ENCODE results near the gene CDCA8. TPM values are rescaled to one million over a fixed set of nuclear protein-coding genes. Genes with fewer than 3 reads are reported as not detected.

Gene CDCA8
- total RNA-seq, 4 donors from 2014 or later: 0.26 to 0.42 (median 0.40) TPM; not detected in 1

DNA sequence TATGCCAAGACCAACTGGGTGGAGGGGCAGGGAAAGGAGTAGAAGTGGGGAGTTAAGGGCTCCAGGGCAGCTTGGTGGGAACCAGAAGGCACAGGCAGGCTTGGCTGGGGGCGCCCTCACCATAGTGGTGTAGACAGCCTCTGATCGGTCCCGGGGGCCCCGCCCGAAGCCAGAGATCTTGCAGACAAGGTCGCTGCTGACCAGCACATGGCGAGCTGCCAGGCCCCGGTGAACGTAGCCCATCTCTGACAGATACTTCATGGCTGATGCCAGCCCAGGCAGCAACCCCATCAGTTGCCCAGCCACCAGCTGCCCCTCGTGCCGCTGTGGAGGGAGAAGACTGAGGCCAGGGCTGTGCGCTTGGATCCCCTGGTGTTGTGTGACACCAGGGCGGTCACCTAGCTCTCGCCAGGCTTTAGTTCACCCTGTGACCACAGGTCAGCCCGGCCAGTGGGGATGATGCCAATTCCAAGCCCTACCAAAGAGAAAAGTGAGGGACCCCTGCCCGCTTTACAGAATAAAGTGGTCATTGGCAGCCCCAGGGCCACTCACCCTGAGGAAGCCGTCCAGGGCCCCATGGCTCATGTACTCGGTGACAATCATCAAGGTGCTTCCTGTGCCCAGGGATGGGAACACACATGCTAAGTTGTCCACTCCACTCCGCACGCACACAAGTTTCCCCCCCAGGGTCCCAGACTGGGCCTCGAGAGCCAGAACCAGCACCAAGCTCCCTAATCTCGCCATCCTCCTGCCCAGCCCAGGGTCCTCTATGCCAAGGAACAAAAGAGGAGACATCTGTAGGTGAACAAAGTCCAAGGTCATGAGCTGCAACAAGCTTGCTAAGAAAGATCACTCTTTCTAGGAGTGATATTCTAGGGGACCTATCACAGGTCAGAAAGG lies 28.2 kb downstream of the CDCA8 start:
- no peaks in the 10 kb centered on the region for H3K36me3 ChIP-seq
- WGBS: 100% methylated on average over 1 of the region's 22 CpGs
- peaks cover 0 to 6% (median 0%) of the 10 kb centered on the region in 4 donors for H3K4me1 ChIP-seq
- TF ChIP-seq, protein P1, sequence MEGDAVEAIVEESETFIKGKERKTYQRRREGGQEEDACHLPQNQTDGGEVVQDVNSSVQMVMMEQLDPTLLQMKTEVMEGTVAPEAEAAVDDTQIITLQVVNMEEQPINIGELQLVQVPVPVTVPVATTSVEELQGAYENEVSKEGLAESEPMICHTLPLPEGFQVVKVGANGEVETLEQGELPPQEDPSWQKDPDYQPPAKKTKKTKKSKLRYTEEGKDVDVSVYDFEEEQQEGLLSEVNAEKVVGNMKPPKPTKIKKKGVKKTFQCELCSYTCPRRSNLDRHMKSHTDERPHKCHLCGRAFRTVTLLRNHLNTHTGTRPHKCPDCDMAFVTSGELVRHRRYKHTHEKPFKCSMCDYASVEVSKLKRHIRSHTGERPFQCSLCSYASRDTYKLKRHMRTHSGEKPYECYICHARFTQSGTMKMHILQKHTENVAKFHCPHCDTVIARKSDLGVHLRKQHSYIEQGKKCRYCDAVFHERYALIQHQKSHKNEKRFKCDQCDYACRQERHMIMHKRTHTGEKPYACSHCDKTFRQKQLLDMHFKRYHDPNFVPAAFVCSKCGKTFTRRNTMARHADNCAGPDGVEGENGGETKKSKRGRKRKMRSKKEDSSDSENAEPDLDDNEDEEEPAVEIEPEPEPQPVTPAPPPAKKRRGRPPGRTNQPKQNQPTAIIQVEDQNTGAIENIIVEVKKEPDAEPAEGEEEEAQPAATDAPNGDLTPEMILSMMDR (IDR thresholded peaks at IDR 0.05): no peak
- TF ChIP-seq EP300 (IDR thresholded peaks at IDR 0.05) (no peak), POLR2AphosphoS5 (IDR thresholded peaks at IDR 0.05) (no peak), POLR2A (IDR thresholded peaks at IDR 0.05; ENCODE audit: low read depth) (no peak)
- no peak overlapping the region for H3K27ac ChIP-seq (replicated peaks in 1 of 4)
- H3K27me3 ChIP-seq: peaks cover 0 to 80% (median 0%) of the 10 kb centered on the region in 4 donors
- no peaks in the 10 kb centered on the region for H3K9me3 ChIP-seq
- intact Hi-C loops (cut with DNase I): no loop called here
- DNase-seq (ENCODE audit: extremely low spot score): no peak
- no peak overlapping the region for H3K4me3 ChIP-seq

DNA sequence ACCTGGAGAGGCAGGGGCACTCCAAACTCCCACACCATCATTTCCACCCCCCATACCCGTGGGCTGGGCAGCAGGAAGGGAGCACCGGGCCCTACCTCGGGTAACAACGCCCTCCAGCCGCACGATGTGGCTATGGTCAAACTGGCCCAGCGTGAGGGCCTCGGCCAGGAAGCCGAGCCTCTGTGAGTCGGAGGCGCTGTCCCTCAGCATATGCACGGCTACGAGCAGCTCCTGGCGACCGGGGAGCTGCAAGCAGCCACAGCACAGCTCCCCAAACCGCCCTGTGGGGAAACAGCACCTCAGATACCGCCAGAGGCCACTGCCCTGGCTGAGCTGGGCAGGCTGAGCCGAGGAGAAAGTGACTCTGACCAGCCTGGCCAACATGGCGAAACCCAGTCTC lies 29.2 kb downstream of the CDCA8 start:
- Histone ChIP-seq H3K36me3 (no peaks in the 10 kb centered on the region), H3K27ac (replicated peaks in 1 of 4) (no peak overlapping the region), H3K4me3 (no peak overlapping the region), H3K9me3 (no peaks in the 10 kb centered on the region), H3K27me3 (peaks cover 0 to 80% (median 3%) of the 10 kb centered on the region in 4 donors), H3K4me1 (peaks cover 0 to 6% (median 0%) of the 10 kb centered on the region in 4 donors)
- intact Hi-C loops (cut with DNase I): no loop called here
- DNase-seq (ENCODE audit: extremely low spot score): no peak
- TF ChIP-seq EP300 (IDR thresholded peaks at IDR 0.05) (no peak), POLR2AphosphoS5 (IDR thresholded peaks at IDR 0.05) (no peak), POLR2A (IDR thresholded peaks at IDR 0.05; ENCODE audit: low read depth) (no peak)
- TF ChIP-seq, protein P1 (IDR thresholded peaks at IDR 0.05): no peak
- 60% methylated on average over 17 of the region's 19 CpGs for WGBS

DNA sequence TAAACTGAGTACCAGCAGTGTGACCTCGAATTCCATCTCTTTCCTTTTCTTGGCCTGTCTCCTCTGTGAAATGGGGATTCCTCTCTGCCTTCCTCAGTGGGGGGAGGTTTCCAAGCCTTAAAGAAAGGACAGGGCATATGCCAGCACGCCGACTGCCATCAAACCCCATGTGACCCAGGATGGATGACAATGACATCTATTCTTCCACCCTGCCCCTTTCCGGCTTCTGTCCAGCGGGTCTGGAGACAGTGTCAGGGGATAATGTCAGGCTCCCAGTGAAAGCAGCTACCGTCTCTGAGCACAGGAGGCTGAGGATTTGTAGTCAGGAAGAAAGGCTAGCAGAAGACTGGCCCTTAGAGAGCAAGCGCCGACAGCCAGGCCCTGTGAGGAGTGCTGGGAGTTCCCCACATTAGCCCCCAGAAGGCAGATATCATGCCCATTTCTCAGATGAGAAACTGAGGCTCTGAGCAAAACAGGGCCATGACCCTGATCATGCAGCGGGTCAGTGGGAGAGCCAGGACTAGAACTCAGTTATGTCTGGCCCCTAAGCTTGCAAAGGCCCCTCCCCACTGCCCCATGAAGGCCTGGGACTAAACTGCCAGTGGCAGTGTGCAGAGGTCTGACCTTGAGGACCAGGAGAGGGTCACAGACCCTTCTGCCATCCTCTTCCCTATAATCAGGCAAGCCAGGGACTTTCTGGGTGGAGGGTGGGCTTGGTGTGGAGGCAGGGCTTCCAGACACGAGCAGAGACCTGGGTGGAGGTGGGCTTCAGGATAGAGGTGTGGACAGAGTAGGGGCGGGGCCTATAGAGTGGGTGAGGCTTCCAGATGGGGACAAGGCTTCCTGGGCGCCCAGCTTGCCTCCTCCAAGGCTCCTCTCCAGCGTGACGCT lies 30.1 kb downstream of the CDCA8 start:
- H3K36me3 ChIP-seq: no peaks in the 10 kb centered on the region
- 73% methylated on average over 14 of the region's 14 CpGs for WGBS
- peak overlapping the region in 1 of 4 donors; percentile 45 for H3K27ac ChIP-seq (replicated peaks in 1 of 4)
- peaks cover 0 to 6% (median 0%) of the 10 kb centered on the region in 4 donors for H3K4me1 ChIP-seq
- H3K9me3 ChIP-seq: no peaks in the 10 kb centered on the region
- DNase-seq (ENCODE audit: extremely low spot score): no peak
- H3K27me3 ChIP-seq: peaks cover 0 to 80% (median 3%) of the 10 kb centered on the region in 4 donors
- H3K4me3 ChIP-seq: no peak overlapping the region
- no peak for TF ChIP-seq POLR2A (IDR thresholded peaks at IDR 0.05; ENCODE audit: low read depth)
- no peak for TF ChIP-seq POLR2AphosphoS5 (IDR thresholded peaks at IDR 0.05)
- TF ChIP-seq, protein P1 (IDR thresholded peaks at IDR 0.05): no peak
- TF ChIP-seq EP300 (IDR thresholded peaks at IDR 0.05): no peak
- intact Hi-C loops (cut with DNase I): no loop called here

DNA sequence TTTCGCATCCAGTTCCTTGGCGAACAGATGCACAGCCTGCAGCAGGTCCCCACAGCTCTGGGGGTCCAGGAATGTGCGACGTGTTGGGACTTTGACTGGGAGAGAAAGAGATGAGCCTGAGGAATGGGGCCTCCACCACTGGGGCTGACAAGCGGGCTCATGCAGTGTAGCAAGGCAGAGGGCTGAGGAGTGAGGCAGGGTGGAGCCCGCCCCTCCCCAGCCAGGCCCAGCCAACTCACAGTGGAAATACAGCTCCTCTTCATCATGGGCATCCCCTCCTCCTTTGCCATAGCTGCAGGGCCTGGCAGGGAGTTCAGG lies 30.7 kb downstream of the CDCA8 start:
- Histone ChIP-seq H3K36me3 (no peaks in the 10 kb centered on the region), H3K9me3 (no peaks in the 10 kb centered on the region), H3K27me3 (peaks cover 0 to 74% (median 3%) of the 10 kb centered on the region in 4 donors), H3K4me1 (peaks cover 0 to 6% (median 0%) of the 10 kb centered on the region in 4 donors), H3K27ac (replicated peaks in 1 of 4) (no peak overlapping the region), H3K4me3 (no peak overlapping the region)
- no peak for TF ChIP-seq POLR2A (IDR thresholded peaks at IDR 0.05; ENCODE audit: low read depth)
- TF ChIP-seq, protein P1 (IDR thresholded peaks at IDR 0.05): no peak
- no peak for TF ChIP-seq EP300 (IDR thresholded peaks at IDR 0.05)
- TF ChIP-seq POLR2AphosphoS5 (IDR thresholded peaks at IDR 0.05): no peak
- intact Hi-C loops (cut with DNase I): no loop called here
- DNase-seq (ENCODE audit: extremely low spot score): no peak
- 87% methylated on average over 6 of the region's 6 CpGs for WGBS

Data from esophagus muscularis mucosa (tissue), 4 donors.